ENCODE results near the gene MYCBP. TPM values are rescaled to one million over a fixed set of nuclear protein-coding genes. Genes with fewer than 3 reads are reported as not detected.

MYCBP gene
- total RNA-seq, 1 donor: 2.5 TPM

- Histone ChIP-seq H3K4me2 (ENCODE audit: insufficient read depth, low read length) (no peak overlapping the region), H3K9me3 (ENCODE audit: low read depth, low read length) (no peaks in the 10 kb centered on the region), H3K4me1 (ENCODE audit: insufficient read depth, low read length) (peaks cover 10% of the 10 kb centered on the region), H3K36me3 (ENCODE audit: insufficient read depth, low read length) (no peaks in the 10 kb centered on the region), H3K4me3 (ENCODE audit: insufficient read depth, low read length) (no peak overlapping the region), H2AFZ (ENCODE audit: low read length) (no peak overlapping the region), H4K20me1 (ENCODE audit: insufficient read depth, low read length) (peaks cover 4% of the 10 kb centered on the region), H3K79me2 (ENCODE audit: insufficient read depth, low read length) (peaks cover 79% of the 10 kb centered on the region), H3K27ac (ENCODE audit: low read depth, low read length) (no peak overlapping the region), H3K27me3 (ENCODE audit: insufficient read depth, low read length) (no peaks in the 10 kb centered on the region)
- TF ChIP-seq CTCF (IDR thresholded peaks at IDR 0.05; ENCODE audit: extremely low read depth, low read depth, low read length): no peak
- DNase-seq (ENCODE audit: insufficient read length, low spot score, missing footprints): no peak
These were observed 2.2 kb downstream of the MYCBP start for GRCh38 chr1:38870996-38871395.

- Histone ChIP-seq H3K4me3 (ENCODE audit: insufficient read depth, low read length) (no peak overlapping the region), H3K79me2 (ENCODE audit: insufficient read depth, low read length) (peaks cover 84% of the 10 kb centered on the region), H3K27me3 (ENCODE audit: insufficient read depth, low read length) (no peaks in the 10 kb centered on the region), H3K36me3 (ENCODE audit: insufficient read depth, low read length) (no peaks in the 10 kb centered on the region), H4K20me1 (ENCODE audit: insufficient read depth, low read length) (peaks cover 4% of the 10 kb centered on the region), H3K9me3 (ENCODE audit: low read depth, low read length) (no peaks in the 10 kb centered on the region), H3K27ac (ENCODE audit: low read depth, low read length) (no peak overlapping the region), H3K4me2 (ENCODE audit: insufficient read depth, low read length) (no peak overlapping the region), H3K4me1 (ENCODE audit: insufficient read depth, low read length) (peaks cover 3% of the 10 kb centered on the region), H2AFZ (ENCODE audit: low read length) (no peak overlapping the region)
- no peak for TF ChIP-seq CTCF (IDR thresholded peaks at IDR 0.05; ENCODE audit: extremely low read depth, low read depth, low read length)
- no peak for DNase-seq (ENCODE audit: insufficient read length, low spot score, missing footprints)
These were observed 5.9 kb downstream of the MYCBP start for GRCh38 chr1:38867208-38867607.

- no peak for TF ChIP-seq CTCF (IDR thresholded peaks at IDR 0.05; ENCODE audit: extremely low read depth, low read depth, low read length)
- no peaks in the 10 kb centered on the region for H4K20me1 ChIP-seq (ENCODE audit: insufficient read depth, low read length)
- H3K79me2 ChIP-seq (ENCODE audit: insufficient read depth, low read length): peaks cover 85% of the 10 kb centered on the region
- no peak overlapping the region for H3K27ac ChIP-seq (ENCODE audit: low read depth, low read length)
- no peaks in the 10 kb centered on the region for H3K27me3 ChIP-seq (ENCODE audit: insufficient read depth, low read length)
- no peaks in the 10 kb centered on the region for H3K9me3 ChIP-seq (ENCODE audit: low read depth, low read length)
- DNase-seq (ENCODE audit: insufficient read length, low spot score, missing footprints): no peak
- no peak overlapping the region for H3K4me2 ChIP-seq (ENCODE audit: insufficient read depth, low read length)
- no peak overlapping the region for H2AFZ ChIP-seq (ENCODE audit: low read length)
- peaks cover 6% of the 10 kb centered on the region for H3K4me1 ChIP-seq (ENCODE audit: insufficient read depth, low read length)
- H3K36me3 ChIP-seq (ENCODE audit: insufficient read depth, low read length): no peaks in the 10 kb centered on the region
- no peak overlapping the region for H3K4me3 ChIP-seq (ENCODE audit: insufficient read depth, low read length)
These were observed 7.9 kb downstream of the MYCBP start for GRCh38 chr1:38865112-38865715.

GRCh38 chr1:38860454-38860795 lies 12.7 kb downstream of the MYCBP start:
- peak overlapping the region; percentile 85 for H3K4me2 ChIP-seq (ENCODE audit: insufficient read depth, low read length)
- TF ChIP-seq CTCF (IDR thresholded peaks at IDR 0.05; ENCODE audit: extremely low read depth, low read depth, low read length): no peak
- H3K4me1 ChIP-seq (ENCODE audit: insufficient read depth, low read length): peaks cover 17% of the 10 kb centered on the region
- peaks cover 92% of the 10 kb centered on the region for H3K79me2 ChIP-seq (ENCODE audit: insufficient read depth, low read length)
- H3K27me3 ChIP-seq (ENCODE audit: insufficient read depth, low read length): no peaks in the 10 kb centered on the region
- H3K27ac ChIP-seq (ENCODE audit: low read depth, low read length): peak overlapping the region; percentile 76
- H3K9me3 ChIP-seq (ENCODE audit: low read depth, low read length): no peaks in the 10 kb centered on the region
- peaks cover 14% of the 10 kb centered on the region for H3K36me3 ChIP-seq (ENCODE audit: insufficient read depth, low read length)
- peak overlapping the region; percentile 80 for H3K4me3 ChIP-seq (ENCODE audit: insufficient read depth, low read length)
- peak overlapping the region; percentile 87 for H2AFZ ChIP-seq (ENCODE audit: low read length)
- peaks cover 17% of the 10 kb centered on the region for H4K20me1 ChIP-seq (ENCODE audit: insufficient read depth, low read length)
- peak; percentile 48 for DNase-seq (ENCODE audit: insufficient read length, low spot score, missing footprints)
